HG03139 (cell line): Measurements from ENCODE around the gene KAT6B.
A peak's percentile ranks its signal among the peaks of the same experiment; 100 is the strongest.
"Not testable (repeated sequence)": the region's sequence is repeated elsewhere in the genome, so short reads cannot be mapped to it uniquely, and the experiment has no call there.

Experiments used
- ATAC-seq: cut with Tn5 transposase; IDR thresholded peaks from one replicate; pipeline ENCODE4 v1.9.1; 2021; ENCODE audit not compliant: unreplicated experiment

KAT6B gene

DNA sequence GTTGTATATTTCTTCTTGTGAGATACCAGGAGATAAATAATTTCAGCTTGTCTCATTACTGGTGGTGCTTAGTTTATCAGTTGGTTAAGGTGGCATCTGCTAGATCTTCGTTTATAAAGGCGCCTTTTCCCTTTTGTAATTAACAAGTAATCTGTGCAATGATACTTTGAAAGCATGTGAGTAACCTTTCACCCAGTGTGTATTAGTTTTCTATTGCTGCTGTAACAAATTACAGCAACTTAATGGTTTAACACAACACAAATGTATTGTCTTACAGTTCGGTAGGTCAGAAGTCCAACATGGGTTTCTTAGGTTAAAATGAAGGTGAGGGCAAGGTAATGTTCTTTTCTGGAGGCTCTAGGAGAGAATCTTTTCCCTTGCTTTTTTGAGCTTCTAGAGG is 30.5 kb downstream of the KAT6B start:
- no peak for ATAC-seq

DNA sequence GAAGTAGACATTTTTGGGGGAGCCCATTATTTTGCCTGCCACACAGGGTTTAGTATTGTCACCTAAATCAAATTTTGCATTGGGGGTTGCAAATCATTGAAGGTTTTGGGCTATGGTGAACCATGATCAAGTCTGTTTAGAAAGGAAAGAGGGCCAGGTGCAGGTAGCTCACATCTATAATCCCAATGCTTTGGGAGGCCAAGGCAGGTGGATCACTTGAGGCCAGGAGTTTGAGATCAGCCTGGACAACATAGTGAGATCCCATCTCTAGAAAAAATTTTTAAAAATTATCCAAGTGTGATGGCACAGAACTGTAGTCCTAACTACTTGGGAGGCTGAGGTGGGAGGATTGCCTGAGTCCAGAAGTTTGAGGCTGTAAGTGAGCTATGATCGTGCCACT is 31.2 kb downstream of the KAT6B start:
- ATAC-seq: no peak

DNA sequence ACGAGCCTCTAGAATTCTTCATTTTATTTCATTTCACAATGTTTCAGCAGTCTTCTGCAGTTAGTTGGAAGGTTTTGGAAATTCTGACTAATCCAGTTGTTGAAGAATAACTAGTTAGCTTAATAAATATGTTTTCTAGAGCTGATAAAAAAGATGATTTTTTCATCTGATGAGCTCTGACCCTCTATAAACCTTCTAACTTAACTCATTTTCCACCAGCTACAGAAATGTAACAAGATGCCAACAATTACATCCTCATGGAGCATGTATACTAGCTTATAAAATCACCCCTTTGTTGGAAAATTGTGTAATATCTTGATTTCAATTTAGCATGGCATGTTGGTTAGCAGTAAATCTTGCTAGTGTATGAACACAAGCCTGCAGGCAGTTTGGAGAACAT is 33.1 kb downstream of the KAT6B start:
- ATAC-seq: no peak

DNA sequence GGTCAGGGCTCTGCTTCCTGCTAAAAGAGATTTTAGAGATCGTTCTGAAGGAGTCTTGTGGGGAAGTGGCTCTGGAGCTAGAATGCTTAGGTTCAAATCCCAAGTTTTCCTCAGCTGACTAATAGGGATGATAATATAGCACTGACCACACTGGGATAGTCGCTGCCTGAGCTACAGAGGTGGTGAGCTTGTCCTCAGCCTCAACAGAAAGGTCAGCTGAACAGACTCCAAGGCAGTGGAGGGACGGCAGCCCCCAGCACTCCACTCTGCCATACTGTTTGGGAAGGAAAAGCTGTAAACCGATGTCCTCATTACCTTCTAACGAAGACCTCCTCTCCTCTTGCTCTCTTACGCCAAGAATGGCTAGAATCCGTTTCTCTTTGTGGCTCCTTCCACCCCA is 36.2 kb downstream of the KAT6B start:
- no peak for ATAC-seq

DNA sequence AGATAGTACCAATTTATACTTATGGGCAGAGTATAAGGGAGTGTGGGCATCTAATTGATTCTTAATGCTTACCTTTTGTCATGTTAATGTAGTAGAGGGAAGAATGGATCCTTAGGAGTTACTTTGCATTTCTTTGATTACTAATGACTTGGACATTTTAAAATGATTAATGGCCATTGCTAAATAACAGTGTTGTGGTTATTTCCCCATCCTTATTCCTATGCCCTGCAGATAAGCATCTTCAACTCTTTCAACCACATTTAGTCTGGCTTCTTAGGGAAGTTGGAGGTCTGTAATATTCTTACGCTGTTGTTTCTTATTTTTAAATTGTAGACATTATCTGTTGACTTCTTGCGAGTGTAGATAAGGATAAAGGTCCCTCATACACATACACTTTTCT is 37.2 kb downstream of the KAT6B start:
- no peak for ATAC-seq

DNA sequence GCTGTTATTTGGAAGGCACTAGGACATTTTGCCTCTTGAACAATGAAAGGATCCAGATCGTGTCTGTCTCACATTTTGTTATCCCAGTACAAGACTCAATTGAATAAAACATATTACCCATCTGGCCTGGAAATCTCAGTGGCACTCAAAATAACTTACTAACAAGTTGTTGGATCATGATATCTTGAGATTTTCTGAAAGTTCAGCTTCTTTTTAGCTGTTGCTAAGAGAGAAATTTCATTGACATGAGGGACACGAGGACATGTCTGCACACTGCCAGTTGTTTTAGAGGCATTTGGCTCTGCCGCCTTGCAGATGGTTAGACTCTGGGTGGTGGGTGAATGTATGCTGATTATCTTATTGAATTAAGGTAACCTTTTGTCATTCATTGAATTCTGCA is 41.0 kb downstream of the KAT6B start:
- ATAC-seq: no peak

DNA sequence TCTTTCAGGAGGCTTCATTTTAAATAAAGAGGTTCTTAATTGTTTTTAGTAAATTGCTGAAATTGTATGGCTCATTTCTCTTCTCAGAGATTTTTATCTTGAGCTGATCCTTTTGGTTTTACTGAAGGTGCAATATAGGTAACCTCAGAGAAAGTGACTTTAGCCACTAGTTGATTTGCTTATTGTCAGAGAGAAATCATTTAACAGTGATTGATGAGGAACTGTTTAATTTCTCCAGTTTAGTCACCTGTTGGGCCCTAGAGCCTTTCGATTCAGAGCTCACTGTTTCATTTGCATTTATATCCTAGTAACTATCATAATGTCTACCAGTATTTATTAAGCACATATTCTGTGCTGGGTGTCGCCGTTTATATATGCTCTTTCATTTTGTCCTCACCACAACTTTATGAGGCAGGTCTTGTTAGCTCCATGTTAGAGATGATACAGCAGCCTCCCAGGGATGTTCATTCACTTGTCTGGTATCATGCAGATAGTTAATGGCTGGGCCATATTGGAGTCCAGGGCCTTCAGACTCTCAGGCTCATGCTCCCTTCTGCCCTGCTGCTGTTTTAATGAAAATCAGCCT is 42.1 kb downstream of the KAT6B start:
- ATAC-seq: no peak

DNA sequence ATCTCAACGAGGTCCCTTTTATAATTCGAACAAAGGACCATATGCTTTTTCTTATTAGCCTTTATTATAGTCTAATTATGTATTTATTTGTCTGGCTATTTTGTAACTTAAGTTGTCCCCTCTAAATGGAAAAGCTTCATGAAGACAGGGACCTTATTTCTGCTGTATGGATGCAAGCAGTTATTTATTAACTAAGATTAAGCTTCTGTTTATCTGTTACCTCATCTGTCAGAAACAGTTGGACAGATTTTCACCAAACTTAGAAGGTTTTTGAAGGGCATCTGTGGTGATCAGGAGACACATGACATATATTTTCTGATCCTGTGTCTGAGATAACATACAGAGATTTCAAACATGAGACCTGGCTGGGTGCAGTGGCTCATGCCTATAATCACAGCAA is 43.2 kb downstream of the KAT6B start:
- no peak for ATAC-seq

DNA sequence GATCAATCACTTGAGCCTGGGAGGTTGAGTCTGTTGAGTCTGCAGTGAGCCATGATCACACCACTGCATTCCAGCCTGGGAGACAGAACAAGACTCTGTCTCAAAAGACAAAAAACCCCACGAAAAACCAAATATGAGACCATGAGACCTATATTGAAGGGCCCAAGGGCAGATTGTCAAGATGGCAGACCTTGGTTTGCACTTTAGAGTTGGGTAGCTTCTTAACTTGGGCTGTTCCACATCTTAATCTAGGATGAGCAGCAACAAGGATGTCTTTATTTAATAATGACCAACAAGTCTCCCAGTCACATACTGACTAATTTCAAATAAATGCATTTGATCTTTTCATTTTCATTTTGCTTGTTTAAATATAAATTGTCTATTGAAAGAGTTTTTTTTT is 43.8 kb downstream of the KAT6B start:
- ATAC-seq: no peak

DNA sequence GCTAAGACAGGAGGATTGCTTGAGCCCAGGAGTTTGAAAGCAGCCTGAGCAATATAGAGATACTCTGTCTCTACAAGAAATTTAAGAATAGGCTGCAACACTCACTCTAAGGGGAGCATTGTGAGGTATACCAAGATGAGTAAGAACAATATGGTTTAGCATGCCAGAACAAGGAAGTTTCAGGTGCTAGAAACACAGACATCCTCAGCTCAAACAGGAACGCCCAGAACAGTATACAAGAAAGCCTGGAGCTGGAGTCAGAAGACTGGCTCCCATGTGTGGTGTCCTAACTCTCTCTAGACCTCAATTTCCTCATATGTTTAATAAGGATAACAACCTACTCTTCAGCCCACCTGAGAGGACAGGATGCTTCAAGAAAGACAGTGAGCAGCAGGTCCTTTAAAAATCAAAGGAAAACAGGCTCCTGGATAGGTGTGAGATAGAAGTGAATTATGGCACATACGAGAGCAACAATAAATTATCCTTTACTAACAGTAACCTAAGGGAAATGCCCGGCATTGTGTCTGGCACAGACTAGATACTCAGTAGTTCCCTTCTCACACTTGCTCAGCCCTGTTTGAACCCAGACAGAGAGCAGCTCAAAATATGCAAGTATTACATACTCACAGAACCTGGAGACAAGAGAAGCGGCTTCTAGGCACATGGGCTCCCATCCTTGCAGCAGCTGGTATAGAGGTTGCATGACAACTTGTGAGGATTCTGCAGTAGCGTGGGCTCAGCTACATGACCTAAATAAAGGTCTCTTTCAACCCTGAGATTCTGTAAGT is 45.4 kb downstream of the KAT6B start:
- peak; percentile 69 for ATAC-seq

DNA sequence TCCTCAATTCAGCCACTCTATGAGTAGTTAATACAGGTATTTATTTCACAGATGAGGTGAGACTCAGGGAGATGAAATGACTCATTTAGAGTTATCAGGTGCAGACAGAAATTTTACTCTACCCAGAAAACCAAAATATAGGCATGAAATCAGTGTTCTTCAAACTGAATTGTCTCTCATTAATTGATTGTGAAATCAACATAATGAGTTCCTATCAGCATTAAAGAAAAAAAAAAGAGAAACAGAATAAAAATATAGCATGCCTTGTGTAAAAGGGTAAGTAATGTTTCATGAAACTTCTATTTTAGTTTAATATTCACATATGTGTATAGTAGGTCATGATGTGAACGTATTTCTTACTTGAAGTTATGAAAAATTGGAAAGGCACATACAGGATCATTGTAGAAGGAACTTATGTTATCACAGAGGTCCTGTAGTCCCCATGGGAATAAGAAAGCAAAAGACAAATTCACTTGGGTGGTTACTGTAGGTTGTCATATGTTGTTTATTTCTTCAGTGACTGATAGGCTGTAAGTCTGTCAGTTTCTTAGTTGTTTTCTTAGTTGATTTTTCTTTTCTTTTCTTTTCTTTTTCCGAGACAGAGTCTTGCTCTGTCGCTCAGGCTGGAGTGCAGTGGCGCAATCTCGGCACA is 47.5 kb downstream of the KAT6B start:
- ATAC-seq: no peak

DNA sequence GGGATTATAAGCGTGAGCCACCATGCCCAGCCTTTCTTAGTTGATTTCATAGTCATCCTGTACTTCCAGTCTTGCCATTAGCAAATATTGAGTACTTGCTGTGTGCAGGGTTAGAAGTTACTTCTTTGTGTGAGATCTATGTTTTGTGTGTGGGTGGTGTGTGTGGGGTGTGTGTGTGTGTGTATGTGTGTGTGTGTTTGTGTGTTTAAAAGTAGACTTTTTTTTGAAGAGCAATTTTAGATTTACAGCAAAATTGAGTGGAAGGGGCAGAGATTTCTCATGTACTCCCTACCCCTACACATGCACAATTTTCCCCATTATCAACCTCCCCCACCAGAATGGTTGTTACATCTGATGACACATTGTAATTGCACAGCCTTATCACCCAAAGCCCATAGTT is 48.2 kb downstream of the KAT6B start:
- no peak for ATAC-seq

DNA sequence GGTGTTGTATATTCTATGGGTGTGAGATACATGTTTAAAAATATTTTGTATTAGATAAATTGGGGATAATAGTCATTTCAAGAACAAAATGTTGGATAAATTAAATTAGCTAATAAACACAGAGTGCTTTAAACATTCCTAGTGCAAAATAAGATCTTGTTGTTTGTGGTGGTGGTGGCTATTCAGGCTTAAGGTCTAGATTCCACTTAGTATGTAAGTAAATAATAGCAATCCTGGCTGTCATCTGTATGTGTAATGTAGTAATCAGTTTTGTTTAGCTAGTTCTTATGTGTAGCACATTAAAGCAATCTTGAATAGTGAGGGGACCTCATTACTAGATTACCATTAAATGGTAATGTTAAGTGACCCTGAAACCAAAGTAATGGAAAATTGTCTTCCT is 48.7 kb downstream of the KAT6B start:
- ATAC-seq: no peak

DNA sequence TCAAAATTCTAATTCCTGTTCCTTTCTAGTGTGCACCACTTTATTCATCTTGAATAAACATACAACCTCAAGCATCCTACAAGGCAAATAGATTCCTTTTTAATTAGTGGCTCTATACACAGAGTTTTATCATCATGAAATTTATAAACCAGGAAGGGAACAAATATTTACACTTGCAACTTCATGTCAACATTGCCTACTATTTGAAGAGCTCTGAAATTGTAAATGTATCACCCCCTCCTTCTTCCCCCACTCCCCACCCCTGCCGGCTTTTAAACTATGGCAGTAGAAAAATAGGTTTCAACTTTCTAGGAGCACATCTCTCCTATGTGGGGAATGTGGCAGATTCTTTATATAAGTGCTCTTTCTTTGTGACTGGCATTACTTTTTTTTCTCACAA is 49.6 kb downstream of the KAT6B start:
- no peak for ATAC-seq

DNA sequence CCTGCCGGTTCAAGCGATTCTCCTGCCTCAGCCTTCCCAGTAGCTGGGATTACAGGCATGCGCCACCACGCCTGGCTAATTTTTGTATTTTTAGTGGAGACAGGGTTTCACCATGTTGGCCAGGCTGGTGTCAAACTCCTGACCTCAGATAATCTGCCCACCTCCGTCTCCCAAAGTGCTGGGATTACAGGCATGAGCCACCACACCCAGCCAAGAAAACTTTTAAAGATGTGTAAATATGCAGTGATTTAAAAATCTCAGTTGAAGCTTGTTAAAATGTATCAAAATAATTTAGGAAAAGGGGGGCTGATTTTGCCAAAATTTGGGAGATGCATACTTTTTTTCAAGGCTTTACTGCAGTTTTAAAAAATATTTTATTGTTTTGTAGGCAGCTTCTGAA is 50.7 kb downstream of the KAT6B start:
- ATAC-seq: not testable (repeated sequence)

DNA sequence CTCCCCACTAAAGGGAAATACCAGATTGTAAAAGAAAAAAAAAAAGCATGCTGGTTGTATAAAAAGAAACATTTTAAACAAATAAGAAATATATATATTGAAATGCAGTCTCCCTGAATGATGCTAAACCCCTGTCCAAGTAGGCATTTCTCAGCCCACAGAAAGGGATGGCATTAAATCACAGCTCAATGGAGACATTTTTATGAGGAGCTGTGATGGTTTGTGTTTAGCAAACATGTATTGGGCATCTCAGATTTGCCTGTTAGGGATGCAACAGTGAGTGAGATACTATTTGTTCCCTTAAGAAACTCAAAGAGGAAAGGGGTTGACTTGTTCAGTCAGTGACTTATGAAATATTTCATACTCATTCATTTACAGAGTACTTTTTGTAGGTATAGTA is 51.5 kb downstream of the KAT6B start:
- ATAC-seq: no peak

DNA sequence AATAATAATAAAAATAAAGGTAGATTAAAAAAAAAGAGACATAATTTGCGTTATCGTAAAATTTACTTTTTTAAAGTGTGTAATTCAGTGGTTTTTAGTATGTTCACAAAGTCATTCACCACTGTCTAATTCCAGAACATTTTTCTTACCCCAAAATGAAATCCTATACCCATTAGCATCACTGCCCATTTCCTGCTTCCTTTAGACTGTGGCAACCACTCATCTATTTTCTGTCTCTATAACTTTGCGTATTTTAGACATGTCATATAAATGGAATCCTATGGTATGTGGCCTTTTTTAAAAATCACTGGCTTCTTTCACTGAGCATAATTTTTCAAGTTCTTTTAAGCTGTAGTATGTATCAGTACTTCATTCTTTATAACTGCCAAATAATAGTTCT is 53.6 kb downstream of the KAT6B start:
- ATAC-seq: no peak

DNA sequence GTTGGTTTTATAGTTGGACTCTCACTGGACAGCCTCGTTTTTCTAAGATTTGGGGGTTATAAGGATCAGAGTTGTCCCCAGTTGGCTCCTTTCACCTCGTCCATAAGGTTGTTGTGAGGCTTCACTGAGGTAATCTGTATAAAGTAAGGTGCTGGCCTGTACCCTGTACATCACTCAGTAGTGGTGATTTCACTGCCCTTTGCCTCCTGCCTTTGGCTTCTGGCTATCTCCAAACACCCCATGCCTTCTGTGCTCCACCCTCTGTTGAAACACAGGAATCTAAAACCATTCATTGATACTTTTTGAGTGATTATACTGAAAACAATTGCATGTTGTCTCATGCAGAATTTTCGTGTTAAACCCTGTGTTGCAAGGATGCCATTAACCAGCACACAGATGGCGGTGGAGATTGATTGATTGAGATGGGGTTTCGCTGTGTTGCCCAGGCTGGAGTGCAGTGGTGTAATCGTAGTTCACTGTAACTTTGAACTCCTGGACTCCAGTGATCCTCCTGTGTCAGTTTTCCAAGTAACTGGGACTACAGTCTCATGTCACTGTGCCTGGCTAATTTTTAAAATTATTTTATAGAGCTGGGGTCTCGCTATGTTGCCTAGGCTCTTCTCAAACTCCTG is 55.0 kb downstream of the KAT6B start:
- no peak for ATAC-seq

DNA sequence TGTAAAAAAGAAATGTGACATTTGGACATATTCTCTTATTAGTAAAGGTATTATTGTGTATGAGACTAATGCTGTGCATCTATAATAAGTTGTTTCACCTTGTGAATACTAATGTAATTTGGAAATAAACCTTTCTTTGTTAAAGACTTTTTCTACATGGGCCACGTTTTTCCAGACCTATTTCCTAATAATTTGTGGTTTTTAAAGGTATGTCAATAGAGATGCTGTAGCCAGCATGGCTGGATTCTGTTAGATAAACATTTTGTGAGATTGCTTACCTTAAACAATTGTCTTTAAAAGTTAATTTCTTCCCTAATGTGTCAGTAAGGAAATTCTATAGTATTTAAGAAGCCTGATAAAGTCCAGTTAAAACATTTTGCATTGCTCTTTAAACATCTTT is 56.0 kb downstream of the KAT6B start:
- ATAC-seq: no peak

DNA sequence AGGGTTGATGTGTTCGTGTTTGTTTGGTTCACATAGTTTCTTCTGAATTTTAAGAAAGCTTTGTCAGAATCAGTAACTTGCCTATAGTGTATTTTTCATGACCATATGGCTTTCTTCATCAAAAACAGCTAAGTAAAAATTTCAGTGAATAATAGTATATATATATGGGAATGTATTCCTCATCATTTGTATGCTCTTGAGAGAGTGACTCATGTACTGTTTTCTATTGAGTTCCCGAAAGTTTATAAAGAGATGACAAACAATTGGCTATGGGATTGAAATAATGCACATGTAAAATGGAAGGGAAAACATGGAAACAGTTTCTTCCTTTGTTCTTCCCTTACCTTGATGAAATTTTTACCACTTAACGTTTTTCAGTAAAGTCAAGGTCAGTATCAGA is 56.4 kb downstream of the KAT6B start:
- no peak for ATAC-seq

DNA sequence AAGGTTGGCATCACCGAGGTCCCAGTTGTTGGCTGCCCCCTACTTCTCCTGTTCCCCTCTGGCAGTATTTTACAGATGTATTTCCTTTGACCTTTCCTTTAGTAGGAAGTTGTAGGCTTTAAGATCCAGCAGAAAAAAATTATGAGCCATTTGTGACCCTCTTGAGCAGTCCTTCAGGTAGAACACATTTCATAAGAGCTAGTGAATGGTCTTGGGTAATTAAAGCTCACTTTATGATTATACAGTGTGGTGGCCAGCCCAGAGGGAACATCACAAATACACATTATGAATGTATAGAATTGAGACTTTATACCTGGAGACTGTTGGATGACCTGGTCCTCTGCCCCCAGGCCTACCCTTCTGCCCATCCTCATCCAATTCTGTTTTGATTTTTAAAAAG is 57.0 kb downstream of the KAT6B start:
- no peak for ATAC-seq
